Lower leg skin (tissue), 4 donors: ENCODE results near the gene PLEKHO2. TPM values are rescaled to one million over a fixed set of nuclear protein-coding genes. Genes with fewer than 3 reads are reported as not detected.

ENCODE experiments used
- DNase-seq, 2 donors: peaks; one replicate each; pipeline ENCODE4 v3.0.0-alpha.2; 2019; ENCODE audit warnings: low spot score in 2 of 2
- H3K4me3 ChIP-seq: fragments of 200-600 bp; sonication (generic); 2 replicates; pipeline ENCODE4 v1.5.1; 2017; ENCODE audit warnings: mild to moderate bottlenecking, low read depth; ENCODE audit not compliant: poor library complexity, severe bottlenecking
- CTCF ChIP-seq, 3 donors: fragments of 450-650 bp; IDR thresholded peaks; one replicate each; pipeline ENCODE4 v1.5.1; 2016; ENCODE audit warnings: antibody characterized with exemption in 3 of 3, mild to moderate bottlenecking in 3 of 3, moderate library complexity in 2 of 3
- POLR2A ChIP-seq, 2 donors: fragments of 450-650 bp; IDR thresholded peaks; one replicate each; pipeline ENCODE4 v1.6.1; 2016 to 2017; ENCODE audit warnings: antibody characterized with exemption in 2 of 2, mild to moderate bottlenecking in 1 of 2, moderate library complexity in 1 of 2
- WGBS, 2 donors: methylation state at CpG; one replicate each; pipeline ENCODE4 v1.1.5; 2018; 5-methylcytosine and 5-hydroxymethylcytosine counted together
- intact Hi-C: fragments of 100-400 bp; cut with DNase I; formaldehyde crosslinking; loops from one replicate; pipeline ENCODE4 v1.15.0; 2023; ENCODE audit warnings: low total_unique reads
- total RNA-seq, 4 donors: library from RNA; depleted of rRNA; stranded (reverse); fragments of >200 nt; gene quantifications; one replicate each; pipeline ENCODE4 v1.1.0, GENCODE V29; 2016

Gene PLEKHO2
- total RNA-seq, 4 donors from 2014 or later: 5.7 to 15.6 (median 7.3) TPM

GRCh38 chr15:64893481-64894394 lies 52.0 kb downstream of the PLEKHO2 start:
- H3K4me3 ChIP-seq: no peak overlapping the region
- peak; percentile 95 to 98 for DNase-seq
- 28 to 31% methylated on average over 41 to 42 of the region's 44 CpGs for whole genome bisulfite sequencing, 2 donors
- no peak for TF ChIP-seq POLR2A (IDR thresholded peaks at IDR 0.05)
- TF ChIP-seq CTCF (IDR thresholded peaks at IDR 0.05): no peak
- intact Hi-C loops: no loop called here

GRCh38 chr15:64894395-64895056 lies 52.8 kb downstream of the PLEKHO2 start:
- intact Hi-C loops: no loop called here
- no peak overlapping the region for H3K4me3 ChIP-seq
- DNase-seq: peak in 1 of 2 donors; percentile 91

GRCh38 chr15:64895285-64896065 lies 53.8 kb downstream of the PLEKHO2 start:
- TF ChIP-seq CTCF (IDR thresholded peaks at IDR 0.05) (no peak), POLR2A (IDR thresholded peaks at IDR 0.05) (no peak)
- no peak overlapping the region for H3K4me3 ChIP-seq
- intact Hi-C loops: no loop called here
- DNase-seq: no peak
- WGBS, 2 donors: 22 to 30% methylated on average over 6 of the region's 6 CpGs

More at GRCh38 chr15:64894395-64895056, 52.8 kb downstream of the PLEKHO2 start:
- WGBS, 2 donors: 37 to 46% methylated on average over 16 to 20 of the region's 20 CpGs
- TF ChIP-seq CTCF (IDR thresholded peaks at IDR 0.05): no peak
- no peak for TF ChIP-seq POLR2A (IDR thresholded peaks at IDR 0.05)

GRCh38 chr15:64896371-64897069 lies 54.8 kb downstream of the PLEKHO2 start:
- H3K4me3 ChIP-seq: no peak overlapping the region
- intact Hi-C loops: no loop called here
- WGBS, 2 donors: 74 to 82% methylated on average over 6 of the region's 6 CpGs
- TF ChIP-seq POLR2A (IDR thresholded peaks at IDR 0.05): no peak
- TF ChIP-seq CTCF (IDR thresholded peaks at IDR 0.05): no peak
- no peak for DNase-seq

- intact Hi-C loops: no loop called here
- DNase-seq: peak; percentile 69 to 93
- no peak for TF ChIP-seq CTCF (IDR thresholded peaks at IDR 0.05)
- no peak for TF ChIP-seq POLR2A (IDR thresholded peaks at IDR 0.05)
- WGBS, 2 donors: 30 to 33% methylated on average over 5 to 6 of the region's 6 CpGs
- no peak overlapping the region for H3K4me3 ChIP-seq
Measured at GRCh38 chr15:64897345-64897985, 55.8 kb downstream of the PLEKHO2 start.
